Activated CD4-positive, CD25-positive, alpha-beta regulatory T cell treated with anti-CD3 and anti-CD28 coated beads, Interleukin-2, amount 50 U/mL, for 72 hours (primary cell): ENCODE measurements around the gene RIC8A.

Experiments used
- DNase-seq: peaks from one replicate; pipeline ENCODE4 v3.0.0; 2021

The RIC8A gene

GRCh38 chr11:250740-251299, 43.3 kb downstream of the RIC8A start:
- peak; percentile 70 for DNase-seq

- no peak for DNase-seq
Measured at GRCh38 chr11:251550-251949, 44.0 kb downstream of the RIC8A start.

GRCh38 chr11:252666-253065, 45.2 kb downstream of the RIC8A start:
- DNase-seq: no peak

GRCh38 chr11:253160-253885, 45.8 kb downstream of the RIC8A start:
- no peak for DNase-seq

GRCh38 chr11:253886-254270, 46.4 kb downstream of the RIC8A start:
- no peak for DNase-seq

- no peak for DNase-seq
Measured at GRCh38 chr11:255176-255575, 47.7 kb downstream of the RIC8A start.

GRCh38 chr11:255816-256215, 48.3 kb downstream of the RIC8A start:
- no peak for DNase-seq

- DNase-seq: no peak
Measured at GRCh38 chr11:256952-257737, 49.6 kb downstream of the RIC8A start.

- no peak for DNase-seq
Measured at GRCh38 chr11:257766-258493, 50.4 kb downstream of the RIC8A start.

GRCh38 chr11:259413-259812, 51.9 kb downstream of the RIC8A start:
- no peak for DNase-seq

GRCh38 chr11:261624-262023, 54.1 kb downstream of the RIC8A start:
- no peak for DNase-seq
